ENCODE results near the gene TSEN2.
"Not testable (repeated sequence)": the region's sequence is repeated elsewhere in the genome, so short reads cannot be mapped to it uniquely, and the experiment has no call there.

Gene TSEN2

DNA sequence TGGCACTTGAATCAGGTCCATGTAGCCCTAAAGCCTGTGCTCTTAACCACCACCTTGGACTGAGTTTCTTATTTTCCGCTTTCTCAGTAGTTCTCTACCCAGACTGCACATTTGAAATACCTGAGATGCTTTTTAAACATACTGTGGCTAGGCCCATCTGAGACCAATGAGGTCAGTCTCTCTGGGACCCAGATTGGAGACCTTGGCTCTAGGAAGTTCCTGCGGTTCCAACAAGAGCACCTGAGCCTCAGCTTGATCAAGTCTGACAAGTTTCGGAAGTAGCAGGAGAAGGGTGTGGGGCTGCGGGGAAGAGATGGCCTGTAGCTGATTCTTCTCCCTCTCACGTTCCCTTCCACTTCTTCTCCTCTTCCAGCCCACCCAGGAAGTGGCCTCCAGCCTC, 11.5 kb upstream of the TSEN2 start:
- DNase-seq, result no peak

- no peak for DNase-seq
These were observed 10.8 kb upstream of the TSEN2 start for GRCh38 chr3:12473511-12473910.

DNA sequence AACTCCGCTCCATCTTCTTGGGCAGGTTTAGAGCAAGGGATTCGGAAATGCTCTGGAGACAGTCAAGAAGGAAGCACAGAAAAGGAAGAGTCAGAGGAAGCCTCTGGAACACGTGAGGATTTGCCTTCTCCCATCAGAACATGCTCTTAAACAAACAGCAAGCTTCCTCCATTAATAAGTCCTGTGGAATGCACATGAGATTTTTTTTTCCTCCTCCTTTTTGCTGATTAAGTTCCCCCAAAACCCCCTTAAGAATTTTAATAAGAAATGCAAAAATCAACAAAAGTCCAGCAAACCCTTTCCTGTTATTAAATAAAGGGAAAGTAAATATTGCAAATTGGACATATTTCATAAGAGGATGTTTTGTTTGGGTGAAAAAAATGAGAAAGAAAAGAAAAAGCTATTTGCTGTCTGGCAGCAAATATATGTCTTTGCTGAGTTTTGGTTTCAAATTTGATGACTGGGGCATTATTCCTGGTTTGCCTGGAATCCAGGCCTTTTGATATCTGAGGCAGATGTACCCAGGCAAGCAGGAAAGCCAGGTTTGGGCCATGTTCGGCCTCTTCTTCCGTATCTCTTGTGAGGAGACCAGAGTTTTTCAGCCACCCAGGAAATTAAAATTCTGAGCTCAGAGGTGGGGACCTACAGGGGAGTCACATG, 7.9 kb upstream of the TSEN2 start:
- no peak for DNase-seq

- DNase-seq, result no peak
These were observed 7.0 kb upstream of the TSEN2 start for GRCh38 chr3:12477256-12477655.

DNA sequence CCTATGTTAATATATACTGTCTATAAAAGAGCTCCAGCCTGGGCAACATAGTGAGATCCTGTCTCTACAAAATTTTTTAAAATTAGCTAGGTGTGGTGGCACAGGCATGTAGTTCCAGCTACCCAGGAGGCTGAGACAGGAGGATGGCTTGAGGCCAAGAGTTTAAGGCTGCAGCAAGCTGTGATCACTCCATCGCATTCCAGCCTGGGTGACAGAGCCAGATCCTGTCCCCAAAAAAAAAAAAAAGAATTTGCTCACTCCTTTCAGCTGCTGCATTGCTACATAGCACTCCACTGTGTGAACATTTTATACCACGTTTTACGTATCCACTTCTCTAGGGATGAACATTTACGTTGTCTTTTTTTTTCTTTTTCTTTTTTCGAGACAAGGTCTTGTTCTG, 6.0 kb upstream of the TSEN2 start:
- no peak for DNase-seq

- DNase-seq, result not testable (repeated sequence)
These were observed 5.1 kb upstream of the TSEN2 start for GRCh38 chr3:12479198-12479597.

DNA sequence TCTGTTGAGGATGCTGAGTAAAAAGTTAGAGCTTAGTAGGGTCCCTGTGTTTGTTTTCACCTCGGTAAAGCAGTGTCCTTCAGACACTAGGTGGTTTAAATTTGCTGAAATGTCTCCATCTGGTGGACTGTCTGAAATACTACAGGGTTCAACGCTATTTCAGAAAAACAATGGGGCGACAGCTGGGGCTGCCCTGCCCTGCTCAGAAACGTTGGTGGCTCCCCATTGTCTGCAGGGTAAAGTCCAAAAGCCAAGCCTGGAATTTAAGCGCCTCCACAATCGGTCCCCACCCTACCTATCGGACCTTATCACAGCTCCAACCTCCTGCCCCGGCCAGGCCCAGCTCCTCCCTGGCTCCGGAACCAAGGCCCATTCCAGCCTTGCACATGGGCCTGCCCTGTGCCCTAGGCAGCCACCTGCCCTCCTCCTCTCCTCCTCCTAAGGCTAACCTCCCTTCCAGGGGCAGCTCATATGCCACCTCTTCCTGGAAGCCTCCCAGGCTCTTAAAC, 4.3 kb upstream of the TSEN2 start:
- DNase-seq, result no peak

DNA sequence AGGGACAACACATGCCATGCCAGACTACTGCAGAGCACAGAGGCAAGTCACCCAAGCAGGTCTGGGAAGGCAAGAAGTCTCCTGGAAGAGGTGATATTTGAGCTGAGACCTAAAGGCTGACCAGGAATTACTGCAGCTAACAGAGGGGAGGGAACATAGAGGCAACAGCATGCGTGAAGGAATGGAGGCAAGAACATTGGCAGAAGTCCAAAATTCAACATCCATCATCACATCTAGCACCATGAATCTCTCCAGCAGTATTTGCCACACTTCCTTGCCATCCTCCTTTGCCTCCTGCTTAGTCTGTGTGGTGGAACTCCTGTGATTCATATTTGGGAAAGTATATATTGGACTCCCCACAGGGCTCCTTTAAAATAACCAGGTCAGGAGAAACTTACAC, 870 bp upstream of the TSEN2 start:
- no peak for DNase-seq

GRCh38 chr3:12483872-12484197, 445 bp upstream of the TSEN2 start:
- DNase-seq, result no peak

DNA sequence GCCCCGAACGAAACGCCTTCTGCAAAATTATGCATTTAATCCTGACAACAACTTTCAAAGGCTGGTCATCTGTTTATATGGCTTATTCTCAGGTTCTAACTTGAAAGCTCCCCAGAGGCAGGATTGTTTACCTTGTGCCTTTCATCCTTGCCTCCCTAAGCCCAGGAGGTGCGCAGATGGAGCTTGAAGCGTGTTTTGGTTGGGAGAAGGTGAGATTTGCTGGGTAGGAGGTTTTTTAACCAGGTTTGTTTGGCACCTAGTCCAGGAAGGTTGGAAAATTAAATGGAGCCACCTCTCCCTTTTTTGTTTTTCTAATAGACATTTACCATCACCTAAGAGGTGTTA, 675 bp downstream of the TSEN2 start:
- DNase-seq, result no peak

DNA sequence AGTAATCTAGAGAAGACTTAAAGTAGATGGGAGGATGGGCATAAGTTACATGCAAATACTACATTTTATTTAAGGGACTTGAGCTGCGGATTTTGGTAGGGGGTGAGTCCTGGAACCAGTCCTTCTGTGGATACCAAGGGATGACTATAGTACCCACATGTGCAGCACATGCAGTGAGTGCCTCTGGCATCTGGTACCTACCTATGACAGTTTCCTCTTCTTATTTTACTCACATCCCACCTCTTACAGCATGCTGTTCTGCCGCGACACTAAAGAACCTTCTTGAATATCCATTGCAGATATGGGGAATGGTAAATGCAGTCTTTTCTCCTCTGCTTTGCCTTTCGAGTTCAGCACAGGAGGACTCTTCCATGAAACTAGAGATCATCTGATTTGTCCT, 1.7 kb downstream of the TSEN2 start:
- no peak for DNase-seq

DNA sequence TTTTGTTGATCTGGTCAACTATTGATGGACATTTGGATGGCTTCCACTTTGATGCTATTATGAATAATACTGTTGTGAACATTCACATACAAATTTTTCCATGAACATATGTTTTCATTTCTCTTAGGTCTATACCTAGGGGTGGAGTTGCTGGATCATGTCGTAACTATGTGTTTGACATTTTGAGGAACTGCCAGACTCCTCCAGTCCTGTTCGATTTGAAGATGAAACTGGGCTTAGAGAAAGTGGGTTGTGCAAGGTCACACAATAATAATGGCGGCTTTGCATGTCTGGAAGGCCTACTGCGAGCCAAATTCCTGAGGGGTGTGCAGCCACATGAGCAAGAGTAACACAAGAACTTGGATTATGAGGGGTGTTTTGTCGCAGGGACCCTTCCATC, 2.6 kb downstream of the TSEN2 start:
- no peak for DNase-seq

GRCh38 chr3:12487336-12487735, 3.1 kb downstream of the TSEN2 start:
- no peak for DNase-seq

DNA sequence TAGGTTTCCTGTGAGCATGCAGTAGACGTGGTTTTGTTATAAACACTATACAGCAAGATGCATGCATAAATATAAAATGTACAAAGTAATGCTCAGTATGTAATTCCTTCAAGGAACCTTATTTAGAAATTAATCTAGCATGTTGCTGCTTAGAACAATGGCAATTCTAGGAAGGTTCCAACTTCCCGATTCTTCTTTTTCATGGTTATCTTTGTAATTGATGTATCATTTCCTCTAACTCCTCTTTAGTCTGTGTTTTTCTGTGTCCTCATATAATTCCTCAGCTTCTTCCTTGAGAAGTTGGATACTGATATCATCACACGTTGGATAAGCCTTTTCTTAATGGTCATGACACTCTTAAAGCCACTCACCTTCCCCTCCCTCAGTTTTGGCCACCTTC, 3.5 kb downstream of the TSEN2 start:
- DNase-seq, result no peak

DNA sequence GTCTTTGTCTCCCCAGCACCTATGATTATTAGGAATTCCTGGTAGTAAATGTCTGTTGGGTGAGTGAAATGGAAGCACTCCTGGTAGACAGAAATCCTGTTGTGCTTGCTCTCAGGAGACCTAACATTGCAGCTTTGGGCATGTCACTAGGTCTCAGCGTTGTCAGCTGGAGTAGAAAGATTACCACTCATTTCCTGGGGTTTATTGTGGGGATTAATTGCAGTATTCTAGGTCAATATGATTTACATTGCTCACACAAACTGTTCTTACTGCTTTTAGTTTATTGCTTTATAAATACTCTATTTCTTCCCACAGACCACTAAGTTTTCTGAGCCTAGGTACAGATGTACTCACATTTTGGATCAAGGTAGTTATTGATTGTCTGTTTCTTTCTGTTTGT, 5.1 kb downstream of the TSEN2 start:
- no peak for DNase-seq

- no peak for DNase-seq
These were observed 5.6 kb downstream of the TSEN2 start for GRCh38 chr3:12489832-12490231.

DNA sequence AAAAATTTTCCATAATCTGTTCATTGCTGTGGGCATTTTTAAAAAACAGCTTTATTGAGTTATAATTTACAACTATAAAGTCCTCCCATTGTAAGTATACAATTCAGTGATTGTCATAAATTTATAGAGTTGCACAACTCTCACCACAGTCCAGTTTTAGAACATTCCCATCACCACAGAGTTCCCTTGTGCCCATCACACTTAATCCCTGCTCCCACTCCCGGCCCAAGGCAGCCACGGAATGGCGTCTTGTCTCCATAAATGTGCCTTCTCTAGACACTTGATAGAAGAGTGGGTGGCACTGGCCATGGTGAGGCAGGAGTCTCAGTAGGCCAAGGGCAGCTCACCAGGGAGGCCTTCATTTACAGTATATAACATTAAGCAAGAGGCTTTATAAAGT, 6.3 kb downstream of the TSEN2 start:
- DNase-seq, result no peak

DNA sequence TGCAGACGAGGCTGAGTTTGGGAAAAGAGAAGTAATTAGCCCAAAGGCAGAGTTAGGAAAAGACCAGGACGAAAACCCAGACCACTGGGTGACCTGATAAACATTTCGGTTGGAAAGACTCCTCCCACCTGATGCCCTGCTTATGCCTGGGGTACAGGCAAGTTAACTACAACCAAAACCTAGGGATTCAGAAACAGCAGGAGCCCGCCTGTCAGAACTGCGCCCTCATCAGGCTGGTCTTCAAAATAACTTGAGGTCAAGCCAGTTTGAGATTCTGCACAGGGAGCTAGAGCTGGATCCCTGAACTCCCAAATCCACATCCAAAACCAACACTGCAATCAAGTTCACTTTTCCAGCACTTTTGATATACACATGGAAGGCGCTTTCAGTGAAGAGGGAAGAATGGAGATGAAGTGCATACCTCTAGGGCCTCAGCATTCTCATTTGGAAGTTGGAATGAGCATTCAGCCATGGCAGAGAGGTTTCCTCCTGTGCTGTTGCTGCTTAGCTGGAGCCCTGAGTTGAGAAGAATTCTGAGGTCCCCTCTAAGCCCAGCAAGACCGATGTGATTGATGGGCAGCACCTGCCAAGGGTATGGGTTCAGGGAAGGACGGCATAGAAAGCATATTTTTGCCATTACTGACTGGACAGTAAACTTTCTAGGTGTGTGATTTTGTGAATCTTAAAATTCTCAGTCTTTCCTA, 11.6 kb downstream of the TSEN2 start:
- DNase-seq, result no peak

- no peak for DNase-seq
These were observed 12.1 kb downstream of the TSEN2 start for GRCh38 chr3:12496453-12496761.

GRCh38 chr3:12499474-12499873, 15.2 kb downstream of the TSEN2 start:
- DNase-seq, result no peak

DNA sequence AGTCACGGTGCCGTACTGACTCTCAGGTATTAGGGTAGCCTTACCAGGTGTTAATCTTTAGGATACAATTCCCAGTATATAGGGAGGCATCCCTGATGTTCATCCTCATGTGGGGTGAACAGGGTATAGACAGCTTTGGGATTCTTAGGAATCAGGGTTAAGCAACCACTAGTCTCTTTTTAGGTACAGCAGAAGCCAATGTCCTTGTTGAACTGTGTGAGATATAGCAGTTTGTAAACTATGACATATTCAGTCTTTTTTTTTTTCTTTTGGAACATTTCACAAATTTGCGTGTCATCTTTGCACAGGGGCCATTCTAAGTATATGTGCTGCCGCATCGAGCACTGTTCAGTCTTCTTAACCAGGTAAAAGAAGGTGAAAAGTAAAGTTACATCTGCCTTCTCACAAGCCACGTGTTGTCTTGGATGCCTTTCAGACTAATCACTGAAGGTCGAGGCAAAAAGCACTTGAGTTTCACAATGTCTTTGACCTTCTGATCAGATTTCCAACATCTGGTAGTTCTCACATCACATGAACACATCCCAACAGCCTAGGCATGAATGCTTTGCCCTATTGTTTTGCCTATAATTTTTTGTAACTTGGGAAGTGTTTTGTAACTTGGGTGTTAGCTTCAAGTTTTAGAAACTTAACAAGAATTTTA, 17.2 kb downstream of the TSEN2 start:
- no peak for DNase-seq

DNA sequence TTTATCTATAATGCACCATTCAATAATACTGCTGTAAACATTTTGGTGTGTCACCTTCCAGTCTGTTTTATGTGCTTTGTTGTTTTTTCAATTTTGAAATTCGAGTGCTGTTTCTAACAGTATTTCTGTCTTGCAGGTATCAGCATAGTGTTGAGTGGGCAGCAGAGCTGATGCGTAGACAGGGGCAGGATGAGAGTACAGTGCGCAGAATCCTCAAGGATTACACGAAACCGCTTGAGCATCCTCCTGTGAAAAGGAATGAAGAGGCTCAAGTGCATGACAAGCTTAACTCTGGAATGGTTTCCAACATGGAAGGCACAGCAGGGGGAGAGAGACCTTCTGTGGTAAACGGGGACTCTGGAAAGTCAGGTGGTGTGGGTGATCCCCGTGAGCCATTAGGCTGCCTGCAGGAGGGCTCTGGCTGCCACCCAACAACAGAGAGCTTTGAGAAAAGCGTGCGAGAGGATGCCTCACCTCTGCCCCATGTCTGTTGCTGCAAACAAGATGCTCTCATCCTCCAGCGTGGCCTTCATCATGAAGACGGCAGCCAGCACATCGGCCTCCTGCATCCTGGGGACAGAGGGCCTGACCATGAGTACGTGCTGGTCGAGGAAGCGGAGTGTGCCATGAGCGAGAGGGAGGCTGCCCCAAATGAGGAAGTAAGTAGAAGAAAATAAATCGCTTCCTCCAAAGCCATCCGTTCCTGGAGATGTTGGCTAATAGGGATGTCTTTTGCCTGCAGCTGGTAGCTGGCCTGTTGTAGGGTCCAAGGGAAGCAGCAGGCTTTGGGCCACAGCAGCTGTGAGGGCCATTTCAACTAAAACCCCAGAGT, 19.1 kb downstream of the TSEN2 start:
- no peak for DNase-seq

DNA sequence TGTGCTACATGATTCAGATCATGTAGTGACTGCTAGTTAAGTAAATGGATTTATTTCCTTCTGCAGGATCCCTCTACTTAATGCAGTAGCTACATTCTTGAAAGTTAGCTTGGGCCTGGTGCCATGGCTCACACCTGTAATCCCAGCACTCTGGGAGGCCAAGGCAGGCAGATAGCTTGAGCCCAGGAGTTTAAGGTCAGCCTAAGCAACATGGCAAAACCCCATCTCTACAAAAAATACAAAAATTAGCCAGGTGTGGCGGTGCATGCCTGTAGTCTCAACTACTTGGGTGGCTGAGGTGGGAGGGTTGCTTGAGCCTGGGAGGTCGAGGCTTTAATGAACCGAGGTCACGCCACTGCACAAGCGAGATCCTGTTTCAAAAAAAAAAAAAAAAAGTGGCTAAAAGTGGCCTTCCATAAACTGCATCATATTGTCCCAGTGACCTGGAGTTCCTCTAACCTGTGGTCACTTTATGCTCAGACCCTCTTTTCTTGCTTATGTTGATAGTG, 22.0 kb downstream of the TSEN2 start:
- no peak for DNase-seq
